GM23248 (cell line): Measurements from ENCODE around the gene FOXD3. TPM values are rescaled to one million over a fixed set of nuclear protein-coding genes. Genes with fewer than 3 reads are reported as not detected.
A peak's percentile ranks its signal among the peaks of the same experiment; 100 is the strongest.

Experiments used
- DNase-seq: peaks from one replicate; pipeline ENCODE4 v3.0.0-alpha.2; 2015
- H2AFZ ChIP-seq: fragments of 200-600 bp; sonication (generic); 2 replicates; pipeline ENCODE4 v1.6.1; 2016; ENCODE audit warnings: antibody characterized with exemption
- H3F3A ChIP-seq: fragments of 200-600 bp; sonication (generic); 2 replicates; pipeline ENCODE4 v1.6.1; 2016; ENCODE audit warnings: mild to moderate bottlenecking, antibody characterized with exemption, mixed run types; ENCODE audit not compliant: insufficient read depth
- H3K27ac ChIP-seq: fragments of 200-600 bp; sonication (generic); 2 replicates; pipeline ENCODE4 v1.5.1; 2016; ENCODE audit warnings: mild to moderate bottlenecking
- H3K27me3 ChIP-seq: fragments of 200-600 bp; sonication (generic); replicated peaks from 2 replicates; pipeline ENCODE4 v1.6.1; 2016; ENCODE audit warnings: mild to moderate bottlenecking; ENCODE audit not compliant: insufficient read depth
- H3K36me3 ChIP-seq: fragments of 200-600 bp; sonication (generic); 2 replicates; pipeline ENCODE4 v1.6.1; 2016; ENCODE audit warnings: low read depth, mild to moderate bottlenecking
- H3K4me1 ChIP-seq: fragments of 200-600 bp; sonication (generic); 2 replicates; pipeline ENCODE4 v1.6.1; 2016; ENCODE audit warnings: mild to moderate bottlenecking; ENCODE audit not compliant: insufficient read depth
- H3K4me2 ChIP-seq: fragments of 200-600 bp; sonication (generic); one replicate; pipeline ENCODE4 v1.6.1; 2016; ENCODE audit warnings: mild to moderate bottlenecking; ENCODE audit not compliant: unreplicated experiment
- H3K4me3 ChIP-seq: fragments of 200-600 bp; sonication (generic); 2 replicates; pipeline ENCODE4 v1.5.1; 2016; ENCODE audit warnings: mild to moderate bottlenecking
- H3K79me2 ChIP-seq: fragments of 200-600 bp; sonication (generic); 2 replicates; pipeline ENCODE4 v1.6.1; 2016; ENCODE audit warnings: mild to moderate bottlenecking; ENCODE audit not compliant: insufficient read depth
- H3K9ac ChIP-seq: fragments of 200-600 bp; sonication (generic); 2 replicates; pipeline ENCODE4 v1.6.1; 2016; ENCODE audit warnings: mild to moderate bottlenecking
- H3K9me2 ChIP-seq: fragments of 200-600 bp; sonication (generic); 2 replicates; pipeline ENCODE4 v1.6.1; 2016; ENCODE audit warnings: mixed run types, mild to moderate bottlenecking, moderate library complexity; ENCODE audit not compliant: insufficient read depth
- H3K9me3 ChIP-seq: fragments of 200-600 bp; sonication (generic); one replicate; pipeline ENCODE4 v1.6.1; 2017; ENCODE audit warnings: low read depth
- H4K20me1 ChIP-seq: fragments of 200-600 bp; sonication (generic); 2 replicates; pipeline ENCODE4 v1.6.0; 2016; ENCODE audit not compliant: insufficient read depth
- EZH2 ChIP-seq: fragments of 200-600 bp; sonication (generic); IDR thresholded peaks from 2 replicates; pipeline ENCODE4 v1.6.1; 2018; ENCODE audit warnings: antibody characterized with exemption, mild to moderate bottlenecking; ENCODE audit not compliant: insufficient read depth, poor library complexity, severe bottlenecking
- EZH2phosphoT487 ChIP-seq: fragments of 200-600 bp; sonication (generic); IDR thresholded peaks from 2 replicates; pipeline ENCODE4 v1.6.1; 2018; ENCODE audit warnings: antibody characterized with exemption, moderate library complexity, mild to moderate bottlenecking, low read depth; ENCODE audit not compliant: insufficient read depth
- WGBS, 2 experiments: methylation state at CpG; one replicate each; pipeline ENCODE4 v1.1.6; 2015 to 2017; ENCODE audit warnings: low lambda C conversion rate in 2 of 2, low coverage in 1 of 2; ENCODE audit errors: missing lambda C conversion rate in 2 of 2; 5-methylcytosine and 5-hydroxymethylcytosine counted together
- in situ Hi-C: fragments of 300-500 bp; cut with MboI; formaldehyde crosslinking; loops from 2 replicates; pipeline ENCODE4 v1.15.0; 2020
- polyA plus RNA-seq: library from polyadenylated mRNA; unstranded; fragments of >200 nt; fragmentation: Nextera tagmentation; extraction: Ambion mirVana; gene quantifications from 2 replicates; pipeline ENCODE4 v1.2.1, GENCODE V29; 2016
- total RNA-seq: library from RNA; depleted of rRNA; stranded (reverse); fragments of >200 nt; shearing (Covaris generic); gene quantifications from 2 replicates; pipeline ENCODE4 v1.2.3, GENCODE V29; 2014; rRNA removed

Gene FOXD3
- total RNA-seq (not detected in 2 replicates), polyA plus RNA-seq (not detected in 2 replicates)

GRCh38 chr1:63322114-63322943 lies at the start of gene FOXD3:
Gene FOXD3, plus strand, starts transcription at chr1:63322567. Its CDS starts 492 bp downstream, at chr1:63323059.
- Histone ChIP-seq H3K4me2 (peak within 1 kb of the TSS; percentile 48), H3K27ac (no peak within 1 kb of the TSS), H3K9me2 (no peaks in the 10 kb centered on the region), H3K9ac (no peak within 1 kb of the TSS), H3K4me3 (peak within 1 kb of the TSS; percentile 66), H2AFZ (peak within 1 kb of the TSS; percentile 74), H3K27me3 (peaks cover 97% of the 10 kb centered on the region), H3K36me3 (no peaks in the 10 kb centered on the region), H4K20me1 (no peaks in the 10 kb centered on the region), H3K4me1 (no peaks in the 10 kb centered on the region), H3K79me2 (no peaks in the 10 kb centered on the region), H3F3A (no peaks in the 10 kb centered on the region), H3K9me3 (no peaks in the 10 kb centered on the region)
- in situ Hi-C loops, result no loop called here
- TF ChIP-seq EZH2 (no peak), EZH2phosphoT487 (no peak)
- peak; percentile 71 for DNase-seq
- WGBS, 2 experiments, result 2 to 5% methylated on average over 23 to 58 of the region's 85 CpGs

GRCh38 chr1:63272811-63273210 lies 49.6 kb upstream of the FOXD3 start:
- Histone ChIP-seq H3K36me3 (no peaks in the 10 kb centered on the region), H3F3A (no peaks in the 10 kb centered on the region), H4K20me1 (no peaks in the 10 kb centered on the region), H2AFZ (no peak overlapping the region), H3K27ac (no peak overlapping the region), H3K4me1 (no peaks in the 10 kb centered on the region), H3K9me3 (no peaks in the 10 kb centered on the region), H3K79me2 (no peaks in the 10 kb centered on the region), H3K9me2 (no peaks in the 10 kb centered on the region), H3K4me3 (no peak overlapping the region), H3K4me2 (no peak overlapping the region), H3K27me3 (peaks cover 18% of the 10 kb centered on the region), H3K9ac (no peak overlapping the region)
- in situ Hi-C loops, result no loop called here
- TF ChIP-seq EZH2 (no peak), EZH2phosphoT487 (no peak)
- DNase-seq, result no peak
- 24 to 41% methylated on average over 2 of the region's 2 CpGs for WGBS, 2 experiments

- Histone ChIP-seq H3K9ac (no peak overlapping the region), H3K4me3 (no peak overlapping the region), H3K4me2 (no peak overlapping the region), H3F3A (no peaks in the 10 kb centered on the region), H3K36me3 (no peaks in the 10 kb centered on the region), H3K4me1 (no peaks in the 10 kb centered on the region), H2AFZ (no peak overlapping the region), H4K20me1 (no peaks in the 10 kb centered on the region), H3K27me3 (peaks cover 18% of the 10 kb centered on the region), H3K27ac (no peak overlapping the region), H3K9me3 (no peaks in the 10 kb centered on the region), H3K9me2 (no peaks in the 10 kb centered on the region), H3K79me2 (no peaks in the 10 kb centered on the region)
- TF ChIP-seq EZH2phosphoT487 (no peak), EZH2 (no peak)
- in situ Hi-C loops, result no loop called here
- DNase-seq, result no peak
These were observed 48.0 kb upstream of the FOXD3 start for GRCh38 chr1:63274371-63274770.

GRCh38 chr1:63274979-63275378 lies 47.4 kb upstream of the FOXD3 start:
- H3F3A ChIP-seq, result no peaks in the 10 kb centered on the region
- H3K4me2 ChIP-seq, result no peak overlapping the region
- peaks cover 18% of the 10 kb centered on the region for H3K27me3 ChIP-seq
- no peak overlapping the region for H3K9ac ChIP-seq
- H3K9me2 ChIP-seq, result no peaks in the 10 kb centered on the region
- in situ Hi-C loops, result no loop called here
- H3K36me3 ChIP-seq, result no peaks in the 10 kb centered on the region
- WGBS, 2 experiments, result 2 to 3% methylated on average over 2 of the region's 2 CpGs
- no peaks in the 10 kb centered on the region for H3K9me3 ChIP-seq
- no peak overlapping the region for H3K4me3 ChIP-seq
- no peaks in the 10 kb centered on the region for H3K79me2 ChIP-seq
- H3K27ac ChIP-seq, result no peak overlapping the region
- no peak for DNase-seq
- no peaks in the 10 kb centered on the region for H4K20me1 ChIP-seq
- no peak overlapping the region for H2AFZ ChIP-seq
- TF ChIP-seq EZH2phosphoT487 (no peak), EZH2 (no peak)
- H3K4me1 ChIP-seq, result no peaks in the 10 kb centered on the region
